Measurements from ENCODE around the gene KIF5B. TPM values are rescaled to one million over a fixed set of nuclear protein-coding genes. Genes with fewer than 3 reads are reported as not detected.

Gene KIF5B
- total and polyA plus RNA-seq, 9 of the 15 experiments (the other 6 are each of a cell fraction or from before 2014, with no cell fraction given): 24.4 to 94.4 (median 68.9) TPM

DNA sequence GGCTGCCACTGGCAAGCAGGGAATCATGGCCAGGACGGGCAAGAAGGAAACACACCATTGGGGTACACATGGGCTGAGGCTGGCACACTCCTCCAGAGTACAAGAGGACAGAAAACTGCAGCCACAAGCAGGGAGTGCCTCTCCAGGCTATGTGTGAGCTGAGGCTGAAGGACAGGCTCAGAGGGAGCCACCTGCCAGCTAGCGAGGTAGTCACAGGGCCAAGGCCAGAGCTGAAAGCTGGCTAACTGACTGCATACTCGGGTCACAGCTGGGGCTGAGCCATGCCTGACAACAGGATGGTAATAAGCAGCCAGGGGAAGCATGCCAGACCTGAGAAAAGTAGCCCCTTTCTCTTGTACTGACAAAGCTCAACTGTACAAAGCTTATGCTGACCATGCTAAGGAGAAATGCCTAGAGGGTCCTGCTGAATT is 52.0 kb downstream of the KIF5B start:
- FAIRE-seq (no peak), ATAC-seq (peak; percentile 47), DNase-seq (ENCODE audit: extremely low read depth in 1 of 4, low spot score in 3 of 4) (peak in 1 of 4 experiments; percentile 8)
- no peaks in the 10 kb centered on the region for H3K9me1 ChIP-seq (ENCODE audit: control insufficient read depth, insufficient read depth, low read length)
- H3K27ac ChIP-seq (ENCODE audit: extremely low read depth, low read depth, low read length): no peak overlapping the region
- no peaks in the 10 kb centered on the region for H4K20me1 ChIP-seq (replicated peaks; ENCODE audit: control insufficient read depth, insufficient read depth, low read length)
- no peak overlapping the region for H2AFZ ChIP-seq (ENCODE audit: low read depth, low read length)
- H3K9ac ChIP-seq (ENCODE audit: insufficient read depth in 1 of 2, low read depth in 2 of 2, low read length in 2 of 2): peak overlapping the region in 1 of 2 experiments; percentile 23; a peak in 2 of 4 replicates
- 43% methylated on average over 3 of the region's 3 CpGs for WGBS (ENCODE audit: insufficient coverage, low coverage, missing lambda C conversion rate)
- in situ Hi-C loops (cut with MboI) (no loop called here), intact Hi-C loops (cut with micrococcal nuclease) (loop anchor here (2.0 to 10.0 kb wide), 2 partner anchors 79 to 167 kb away; partner anchors contain the start of gene ARHGAP12)
- no peak overlapping the region for H3K4me2 ChIP-seq (ENCODE audit: insufficient read depth, low read length)
- H3K36me3 ChIP-seq (ENCODE audit: control insufficient read depth, insufficient read depth, low read length): peaks cover 15% of the 10 kb centered on the region; the same call in 2 of the 3 replicates
- H3K9me3 ChIP-seq (replicated peaks; ENCODE audit: control insufficient read depth, insufficient read depth, low read depth, low read length): no peaks in the 10 kb centered on the region
- H3K27me3 ChIP-seq (ENCODE audit: control insufficient read depth in 2 of 2, insufficient read depth in 2 of 2, low read length in 2 of 2): no peaks in the 10 kb centered on the region
- peaks cover 0 to 5% of the 10 kb centered on the region in 2 experiments; a peak in 2 of 5 replicates for H3K4me1 ChIP-seq (replicated peaks in 1 of 2; ENCODE audit: control insufficient read depth in 2 of 2, insufficient read depth in 2 of 2, low read length in 2 of 2)
- BruUV-seq (replicated peaks): no TSS peak
- ChIA-PET CTCF (ENCODE audit: low intra/inter-chr PET ratio) (interaction anchor here (0.6 kb wide), 1 partner anchor 192 kb away, joined by 4 read pairs; no protein-coding TSS in a partner anchor), POLR2A (interaction anchor here (0.6 to 1.1 kb wide), 6 partner anchors 9 to 94 kb away, joined by 3 to 6 read pairs (median 3); no protein-coding TSS in a partner anchor)
- TF ChIP-seq POLR2G (IDR thresholded peaks at IDR 0.05; ENCODE audit: low read depth, low read length) (0 out of 2 replicates have a peak, but pooled peaks have one; percentile 34), FIP1L1 (IDR thresholded peaks at IDR 0.05; ENCODE audit: low read depth, low read length, poor library complexity, severe bottlenecking) (no peak)
- H3K79me2 ChIP-seq (ENCODE audit: control insufficient read depth, insufficient read depth, low read length): no peaks in the 10 kb centered on the region
- H3K4me3 ChIP-seq: no peak overlapping the region

DNA sequence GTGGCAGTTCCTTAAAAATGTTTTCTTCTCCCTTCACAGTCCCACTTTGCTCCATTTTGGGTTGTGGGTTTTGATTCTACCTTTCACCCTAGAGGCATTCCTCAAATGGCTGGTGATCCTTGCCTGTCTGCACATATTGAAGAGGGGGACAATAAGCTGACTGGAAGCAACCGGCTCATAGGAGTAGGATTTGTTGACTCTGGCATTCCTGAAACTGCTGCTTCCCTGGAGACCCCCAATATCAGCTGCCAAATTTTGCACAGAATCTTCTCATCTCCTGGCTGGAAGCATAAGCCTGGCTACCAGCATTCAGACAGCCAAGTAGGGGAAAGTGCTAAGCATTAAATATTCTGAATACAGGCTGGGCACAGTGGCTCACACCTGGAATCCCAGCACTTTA is 53.7 kb downstream of the KIF5B start:
- Histone ChIP-seq H3K4me3 (no peak overlapping the region), H3K27ac (ENCODE audit: extremely low read depth, low read depth, low read length) (no peak overlapping the region), H3K4me2 (ENCODE audit: insufficient read depth, low read length) (no peak overlapping the region), H3K9me1 (ENCODE audit: control insufficient read depth, insufficient read depth, low read length) (no peaks in the 10 kb centered on the region), H4K20me1 (replicated peaks; ENCODE audit: control insufficient read depth, insufficient read depth, low read length) (no peaks in the 10 kb centered on the region), H3K36me3 (ENCODE audit: control insufficient read depth, insufficient read depth, low read length) (peaks cover 3% of the 10 kb centered on the region; the same call in 1 of the 3 replicates), H3K9ac (ENCODE audit: insufficient read depth in 1 of 2, low read depth in 2 of 2, low read length in 2 of 2) (no peak overlapping the region), H3K27me3 (ENCODE audit: control insufficient read depth in 2 of 2, insufficient read depth in 2 of 2, low read length in 2 of 2) (no peaks in the 10 kb centered on the region), H2AFZ (ENCODE audit: low read depth, low read length) (no peak overlapping the region), H3K4me1 (replicated peaks in 1 of 2; ENCODE audit: control insufficient read depth in 2 of 2, insufficient read depth in 2 of 2, low read length in 2 of 2) (peaks cover 0 to 5% of the 10 kb centered on the region in 2 experiments; a peak in 2 of 5 replicates), H3K9me3 (replicated peaks; ENCODE audit: control insufficient read depth, insufficient read depth, low read depth, low read length) (no peaks in the 10 kb centered on the region), H3K79me2 (ENCODE audit: control insufficient read depth, insufficient read depth, low read length) (no peaks in the 10 kb centered on the region)
- ChIA-PET POLR2A (interaction anchor here (0.6 to 1.1 kb wide), 2 partner anchors 9 to 132 kb away, joined by 3 read pairs; no protein-coding TSS in a partner anchor), CTCF (ENCODE audit: low intra/inter-chr PET ratio) (no interaction called here)
- in situ Hi-C loops (cut with MboI): no loop called here
- DNase-seq (ENCODE audit: extremely low read depth in 1 of 4, low spot score in 3 of 4): no peak
- FAIRE-seq: no peak
- intact Hi-C loops (cut with micrococcal nuclease): loop anchor here (10.0 kb wide), 1 partner anchor 78 kb away; the partner anchor contains the start of gene ARHGAP12
- no TSS peak for BruUV-seq (replicated peaks)
- TF ChIP-seq ZEB2 (IDR thresholded peaks at IDR 0.05) (no peak), JUN (IDR thresholded peaks at IDR 0.05; ENCODE audit: borderline replicate concordance, low read depth, low read length) (no peak), JUN (CRISPR knock-in tag; IDR thresholded peaks at IDR 0.05; ENCODE audit: borderline replicate concordance) (no peak)
- WGBS (ENCODE audit: insufficient coverage, low coverage, missing lambda C conversion rate): 68% methylated on average over 1 of the region's 1 CpG
- no peak for ATAC-seq

Data from K562 (cell line).